B cell (primary cell): ENCODE results near the gene ZNF385A. TPM values are rescaled to one million over a fixed set of nuclear protein-coding genes. Genes with fewer than 3 reads are reported as not detected.

Experiments used
- ATAC-seq: fragments of 200-7000 bp; cut with Tn5 transposase; one replicate; pipeline ENCODE4 v1.10.0; 2021; ENCODE audit warnings: low read depth, mild to moderate bottlenecking, moderate number of reproducible peaks, moderate library complexity
- CTCF ChIA-PET: fragments of 350-600 bp; sonication (Branson Sonifier 250); formaldehyde crosslinking; loops from one replicate; lab custom pipeline; 2021; ENCODE audit warnings: antibody characterized with exemption, inconsistent platforms; lab: Charles Lee
- POLR2A ChIA-PET: fragments of 350-600 bp; sonication (Branson Sonifier 250); formaldehyde crosslinking; loops from one replicate; lab custom pipeline; 2021; ENCODE audit warnings: antibody characterized with exemption; lab: Charles Lee
- DNase-seq: peaks from one replicate; pipeline ENCODE4 v3.0.0; 2013
- H2AFZ ChIP-seq: 2 replicates; pipeline ENCODE4 v1.6.1; 2012; ENCODE audit warnings: mild to moderate bottlenecking, low read depth, low read length; ENCODE audit not compliant: insufficient read depth, poor library complexity, severe bottlenecking
- H3K27ac ChIP-seq, 2 donors: 1 replicate in 1 of 2; 2 replicates in 1 of 2; pipeline ENCODE4 v1.5.1; 2012 to 2013; ENCODE audit warnings: low read length in 2 of 2, mild to moderate bottlenecking in 2 of 2, moderate library complexity in 1 of 2
- H3K27me3 ChIP-seq, 4 experiments: fragments of 200-600 bp in 1 of 4; sonication (generic) in 1 of 4; replicated peaks in 1 of 4; 1 replicate in 2 of 4; 2 replicates in 2 of 4; pipeline versions ENCODE4 v1.6.1 to v1.7.0; 2013 to 2016; ENCODE audit warnings: low read length in 3 of 4, mild to moderate bottlenecking in 2 of 4, mixed read lengths in 1 of 4, moderate library complexity in 1 of 4; ENCODE audit not compliant: insufficient read depth in 4 of 4, control insufficient read depth in 3 of 4; ENCODE audit errors: control extremely low read depth in 1 of 4
- H3K36me3 ChIP-seq, 2 experiments: replicated peaks in 1 of 2; 1 replicate in 1 of 2; 2 replicates in 1 of 2; pipeline versions ENCODE4 v1.6.1 to v1.7.1; 2013; ENCODE audit warnings: low read length in 1 of 2; ENCODE audit not compliant: insufficient read depth in 2 of 2, control insufficient read depth in 1 of 2; ENCODE audit errors: control extremely low read depth in 1 of 2, extremely low read depth in 1 of 2
- H3K4me1 ChIP-seq, 2 donors: fragments of 200-600 bp in 1 of 2; sonication (generic) in 1 of 2; 1 replicate in 1 of 2; 2 replicates in 1 of 2; pipeline versions ENCODE4 v1.5.1 to v1.6.1; 2013 to 2017; ENCODE audit warnings: low read length in 2 of 2; ENCODE audit not compliant: control insufficient read depth in 2 of 2, insufficient read depth in 2 of 2
- H3K4me2 ChIP-seq: replicated peaks from 2 replicates; pipeline ENCODE3; 2012; ENCODE audit warnings: mild to moderate bottlenecking, low read depth, low read length; ENCODE audit not compliant: poor library complexity, severe bottlenecking
- H3K4me3 ChIP-seq, 5 experiments: fragments of 200-600 bp in 1 of 5; sonication (generic) in 1 of 5; 1 replicate in 3 of 5; 2 replicates in 2 of 5; pipeline versions ENCODE4 v1.5.1 to v1.7.0; 2011 to 2016; ENCODE audit warnings: low read length in 4 of 5, mild to moderate bottlenecking in 4 of 5, low read depth in 2 of 5, control low read depth in 1 of 5, moderate library complexity in 1 of 5; ENCODE audit not compliant: insufficient read depth in 1 of 5; ENCODE audit errors: control extremely low read depth in 1 of 5, extremely low read depth in 1 of 5
- H3K79me2 ChIP-seq: fragments of 200-600 bp; sonication (generic); one replicate; pipeline ENCODE4 v1.6.0; 2016; ENCODE audit warnings: low read length; ENCODE audit not compliant: control insufficient read depth, insufficient read depth
- H3K9ac ChIP-seq: fragments of 200-600 bp; sonication (generic); 2 replicates; pipeline ENCODE4 v1.6.1; 2017; ENCODE audit warnings: mild to moderate bottlenecking, low read length, moderate library complexity
- H3K9me3 ChIP-seq, 3 donors: one replicate each; pipeline versions ENCODE4 v1.6.1 to v1.7.1; 2013; ENCODE audit warnings: low read length in 2 of 3; ENCODE audit not compliant: control insufficient read depth in 2 of 3, insufficient read depth in 1 of 3; ENCODE audit errors: control extremely low read depth in 1 of 3
- H4K20me1 ChIP-seq: 2 replicates; pipeline ENCODE4 v1.6.0; 2012; ENCODE audit warnings: mild to moderate bottlenecking, low read length; ENCODE audit not compliant: insufficient read depth, control insufficient read depth, poor library complexity, severe bottlenecking
- H3K27ac Mint-ChIP-seq: one replicate; pipeline ENCODE4 v1.8.0; 2021; ENCODE audit warnings: mixed read lengths
- H3K27me3 Mint-ChIP-seq: one replicate; pipeline ENCODE4 v1.8.0; 2021; ENCODE audit warnings: mixed read lengths
- H3K4me1 Mint-ChIP-seq: one replicate; pipeline ENCODE4 v1.8.0; 2021; ENCODE audit warnings: mixed read lengths
- H3K4me3 Mint-ChIP-seq: one replicate; pipeline ENCODE4 v1.8.0; 2021; ENCODE audit warnings: mixed read lengths
- H3K9me3 Mint-ChIP-seq: one replicate; pipeline ENCODE4 v1.8.0; 2022; ENCODE audit warnings: mixed read lengths; ENCODE audit not compliant: insufficient read depth
- CTCF ChIP-seq: fragments of 200-600 bp; IDR thresholded peaks from one replicate; pipeline ENCODE4 v1.8.0; 2022; ENCODE audit warnings: antibody characterized with exemption, mild to moderate bottlenecking
- EZH2 ChIP-seq: IDR thresholded peaks from 2 replicates; pipeline ENCODE4 v1.6.1; 2012; ENCODE audit warnings: borderline replicate concordance, low read depth, mild to moderate bottlenecking, moderate library complexity, low read length; ENCODE audit not compliant: insufficient read depth, poor library complexity, severe bottlenecking
- WGBS: methylation state at CpG from one replicate; pipeline ENCODE4 v1.1.5; 2013; ENCODE audit warnings: missing lambda C conversion rate; ENCODE audit not compliant: insufficient coverage; 5-methylcytosine and 5-hydroxymethylcytosine counted together
- intact Hi-C: fragments of 100-400 bp; cut with micrococcal nuclease; formaldehyde crosslinking; loops from one replicate; pipeline ENCODE4 v1.10.0; 2022
- polyA plus RNA-seq: library from polyadenylated mRNA; depleted of rRNA; stranded (reverse); fragments of >200 nt; gene quantifications from 2 replicates; pipeline ENCODE4 v1.2.3, GENCODE V29; 2012
- total RNA-seq, 2 donors: library from RNA; stranded (reverse); fragments of 120-200 nt in 1 of 2; gene quantifications; 1 replicate in 1 of 2; 2 replicates in 1 of 2; pipeline versions ENCODE4 v1.2.3 to v1.2.4, GENCODE V29; 2013 to 2022

The ZNF385A gene
- total and polyA plus RNA-seq, 2 donors (not counting 1 experiment from before 2014, with no cell fraction given): 4.9 to 5.1 TPM

GRCh38 chr12:54371328-54372112 is 13.0 kb downstream of the ZNF385A start:
- H3K27me3 ChIP-seq: no peaks in the 10 kb centered on the region
- no peaks in the 10 kb centered on the region for H4K20me1 ChIP-seq
- intact Hi-C loops: no loop called here
- H3K27me3 Mint-ChIP-seq: no peaks in the 10 kb centered on the region
- POLR2A ChIA-PET: no interaction called here
- peaks cover 14% of the 10 kb centered on the region for H3K4me1 Mint-ChIP-seq
- CTCF ChIA-PET: interaction anchor here (0.6 to 3.4 kb wide), 18 partner anchors 8 to 157 kb away, joined by 3 to 24 read pairs (median 6); partner anchors contain the start of genes NCKAP1L and ZNF385A
- H3K27ac ChIP-seq: no peak overlapping the region
- H3K4me3 ChIP-seq: no peak overlapping the region
- WGBS: 55% methylated on average over 2 of the region's 5 CpGs
- TF ChIP-seq EZH2 (no peak), CTCF (no peak)
- peaks cover 5 to 20% of the 10 kb centered on the region in 2 donors for H3K4me1 ChIP-seq
- no peaks in the 10 kb centered on the region for H3K9me3 Mint-ChIP-seq
- no peaks in the 10 kb centered on the region for H3K79me2 ChIP-seq
- no peaks in the 10 kb centered on the region for H3K9me3 ChIP-seq
- H3K4me3 Mint-ChIP-seq: no peak overlapping the region
- ATAC-seq: no peak
- no peak overlapping the region for H2AFZ ChIP-seq
- H3K4me2 ChIP-seq: no peak overlapping the region
- peak overlapping the region; percentile 59 for H3K27ac Mint-ChIP-seq
- no peak overlapping the region for H3K9ac ChIP-seq
- DNase-seq: no peak
- H3K36me3 ChIP-seq: peaks cover 0 to 24% of the 10 kb centered on the region in 2 experiments

GRCh38 chr12:54370171-54370730 is 14.3 kb downstream of the ZNF385A start:
- Histone ChIP-seq H3K9ac (no peak overlapping the region), H3K27me3 (no peaks in the 10 kb centered on the region), H3K4me3 (peak overlapping the region in 1 of 5 experiments; percentile 7), H3K4me1 (peaks cover 5 to 20% of the 10 kb centered on the region in 2 donors), H4K20me1 (no peaks in the 10 kb centered on the region), H3K36me3 (peaks cover 0 to 19% of the 10 kb centered on the region in 2 experiments), H3K4me2 (peak overlapping the region; percentile 44), H3K27ac (no peak overlapping the region), H3K9me3 (no peaks in the 10 kb centered on the region), H3K79me2 (no peaks in the 10 kb centered on the region), H2AFZ (peak overlapping the region; percentile 42)
- intact Hi-C loops: no loop called here
- H3K4me1 Mint-ChIP-seq: peaks cover 14% of the 10 kb centered on the region
- no peak overlapping the region for H3K27ac Mint-ChIP-seq
- TF ChIP-seq EZH2 (no peak), CTCF (peak; percentile 39)
- DNase-seq: no peak
- ChIA-PET CTCF (interaction anchor here (0.5 to 3.4 kb wide), 22 partner anchors 10 to 155 kb away, joined by 3 to 24 read pairs (median 6); partner anchors contain the start of genes NCKAP1L and ZNF385A), POLR2A (interaction anchor here (0.7 to 0.8 kb wide), 3 partner anchors 10 to 90 kb away, joined by 3 to 4 read pairs (median 3); partner anchors contain the start of gene HNRNPA1)
- no peaks in the 10 kb centered on the region for H3K9me3 Mint-ChIP-seq
- ATAC-seq: peak; percentile 29
- 93% methylated on average over 38 of the region's 44 CpGs for WGBS
- no peaks in the 10 kb centered on the region for H3K27me3 Mint-ChIP-seq
- no peak overlapping the region for H3K4me3 Mint-ChIP-seq
